Skeletal muscle tissue (tissue), 4 donors: ENCODE measurements around the gene TMEM200C. TPM values are rescaled to one million over a fixed set of nuclear protein-coding genes. Genes with fewer than 3 reads are reported as not detected.
"Not testable (repeated sequence)": the region's sequence is repeated elsewhere in the genome, so short reads cannot be mapped to it uniquely, and the experiment has no call there.

ENCODE experiments used
- H3K27ac ChIP-seq: one replicate; pipeline ENCODE4 v1.7.0; 2013; ENCODE audit warnings: mild to moderate bottlenecking, low read depth, low read length, inconsistent platforms
- H3K27me3 ChIP-seq, 3 donors: one replicate each; pipeline ENCODE4 v1.7.0; 2013; ENCODE audit warnings: low read length in 3 of 3; ENCODE audit not compliant: control insufficient read depth in 3 of 3, insufficient read depth in 3 of 3
- H3K36me3 ChIP-seq, 3 donors: one replicate each; pipeline ENCODE4 v1.7.0; 2013; ENCODE audit warnings: low read length in 3 of 3; ENCODE audit not compliant: control insufficient read depth in 3 of 3, insufficient read depth in 3 of 3
- H3K4me1 ChIP-seq, 3 donors: one replicate each; pipeline ENCODE4 v1.7.0; 2013; ENCODE audit warnings: low read length in 3 of 3, mild to moderate bottlenecking in 3 of 3; ENCODE audit not compliant: control insufficient read depth in 3 of 3, insufficient read depth in 3 of 3
- H3K4me3 ChIP-seq, 3 donors: one replicate each; pipeline ENCODE4 v1.7.0; 2013; ENCODE audit warnings: low read length in 3 of 3
- H3K9ac ChIP-seq, 3 donors: one replicate each; pipeline ENCODE4 v1.7.0; 2013; ENCODE audit warnings: low read length in 3 of 3, mild to moderate bottlenecking in 3 of 3, moderate library complexity in 2 of 3, low read depth in 1 of 3
- H3K9me3 ChIP-seq, 3 donors: one replicate each; pipeline ENCODE4 v1.7.0; 2013; ENCODE audit warnings: low read length in 3 of 3; ENCODE audit not compliant: control insufficient read depth in 3 of 3
- total RNA-seq: library from RNA; depleted of rRNA; stranded (reverse); fragments of >200 nt; gene quantifications from one replicate; pipeline ENCODE4 v1.2.3, GENCODE V29; 2014
- donor health status: Osteomylitis.

TMEM200C gene
- total RNA-seq, 1 donor from 2014 or later = 0.52 TPM

- Histone ChIP-seq H3K27ac (no peak overlapping the region), H3K4me3 (no peak overlapping the region), H3K36me3 (no peaks in the 10 kb centered on the region), H3K9ac (no peak overlapping the region), H3K27me3 (peaks cover 0 to 6% (median 5%) of the 10 kb centered on the region in 3 donors), H3K4me1 (no peaks in the 10 kb centered on the region), H3K9me3 (no peaks in the 10 kb centered on the region)
Observed at GRCh38 chr18:5876891-5877290, 18.4 kb downstream of the TMEM200C start.

GRCh38 chr18:5874336-5874735 is 21.0 kb downstream of the TMEM200C start:
- no peak overlapping the region for H3K4me3 ChIP-seq
- no peaks in the 10 kb centered on the region for H3K36me3 ChIP-seq
- H3K27me3 ChIP-seq = peaks cover 0 to 6% (median 5%) of the 10 kb centered on the region in 3 donors
- H3K27ac ChIP-seq = no peak overlapping the region
- H3K9ac ChIP-seq = no peak overlapping the region
- no peaks in the 10 kb centered on the region for H3K4me1 ChIP-seq
- H3K9me3 ChIP-seq = no peaks in the 10 kb centered on the region

DNA sequence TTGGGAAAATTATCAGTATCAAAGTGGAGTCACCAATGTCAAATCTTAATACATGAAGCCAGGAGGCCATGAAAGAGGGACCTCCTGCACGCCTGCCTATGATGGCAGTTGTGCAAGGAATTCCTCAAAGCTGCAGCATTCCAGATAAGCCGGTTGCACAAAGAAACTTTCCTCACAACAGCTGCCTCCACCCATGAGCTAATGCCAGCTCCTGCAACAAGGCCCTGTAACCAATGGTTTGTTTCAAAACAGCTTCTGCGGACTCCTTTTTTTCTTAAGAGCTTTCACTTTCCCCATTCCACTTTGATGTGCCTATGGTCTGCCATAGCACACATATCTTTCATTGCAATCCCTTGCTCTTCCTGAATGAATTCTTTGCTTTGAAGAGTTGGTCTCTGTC is 22.4 kb downstream of the TMEM200C start:
- no peak overlapping the region for H3K4me3 ChIP-seq
- no peaks in the 10 kb centered on the region for H3K9me3 ChIP-seq
- H3K27me3 ChIP-seq = peaks cover 0 to 6% (median 0%) of the 10 kb centered on the region in 3 donors
- H3K4me1 ChIP-seq = no peaks in the 10 kb centered on the region
- H3K36me3 ChIP-seq = no peaks in the 10 kb centered on the region
- H3K9ac ChIP-seq = no peak overlapping the region
- no peak overlapping the region for H3K27ac ChIP-seq

GRCh38 chr18:5871426-5871825 is 23.9 kb downstream of the TMEM200C start:
- H3K9ac ChIP-seq = no peak overlapping the region
- no peaks in the 10 kb centered on the region for H3K4me1 ChIP-seq
- no peaks in the 10 kb centered on the region for H3K27me3 ChIP-seq
- no peaks in the 10 kb centered on the region for H3K9me3 ChIP-seq
- no peak overlapping the region for H3K27ac ChIP-seq
- H3K36me3 ChIP-seq = no peaks in the 10 kb centered on the region
- H3K4me3 ChIP-seq = no peak overlapping the region

GRCh38 chr18:5868218-5868854 is 27.0 kb downstream of the TMEM200C start:
- no peaks in the 10 kb centered on the region for H3K27me3 ChIP-seq
- no peaks in the 10 kb centered on the region for H3K36me3 ChIP-seq
- H3K27ac ChIP-seq = no peak overlapping the region
- no peak overlapping the region for H3K4me3 ChIP-seq
- H3K9me3 ChIP-seq = no peaks in the 10 kb centered on the region
- H3K4me1 ChIP-seq = no peaks in the 10 kb centered on the region
- no peak overlapping the region for H3K9ac ChIP-seq

GRCh38 chr18:5865521-5865920 is 29.8 kb downstream of the TMEM200C start:
- H3K27me3 ChIP-seq = no peaks in the 10 kb centered on the region
- no peaks in the 10 kb centered on the region for H3K9me3 ChIP-seq
- H3K36me3 ChIP-seq = no peaks in the 10 kb centered on the region
- H3K4me1 ChIP-seq = no peaks in the 10 kb centered on the region
- no peak overlapping the region for H3K4me3 ChIP-seq
- no peak overlapping the region for H3K9ac ChIP-seq
- H3K27ac ChIP-seq = no peak overlapping the region

DNA sequence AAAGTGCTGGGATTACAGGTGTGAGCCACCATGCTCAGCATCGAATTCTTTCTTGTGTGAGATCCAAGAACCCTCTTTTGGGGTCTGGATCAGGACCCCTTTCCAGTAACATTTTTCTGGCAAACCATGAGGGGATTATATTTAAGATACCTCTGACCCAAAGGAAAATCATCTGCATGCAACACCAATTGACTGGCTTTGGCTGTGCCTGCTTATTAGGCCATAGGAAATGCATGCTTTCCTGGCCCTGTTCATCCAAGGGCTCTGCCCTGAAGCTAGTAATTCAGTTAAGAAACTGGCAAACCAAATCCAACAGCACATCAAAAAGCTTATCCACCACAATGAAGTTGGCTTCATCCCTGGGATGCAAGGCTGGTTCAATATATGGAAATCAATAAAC is 33.2 kb downstream of the TMEM200C start:
- not testable (repeated sequence) for H3K9me3 ChIP-seq, H3K4me1 ChIP-seq, H3K4me3 ChIP-seq, H3K27ac ChIP-seq, H3K27me3 ChIP-seq, H3K9ac ChIP-seq, H3K36me3 ChIP-seq

DNA sequence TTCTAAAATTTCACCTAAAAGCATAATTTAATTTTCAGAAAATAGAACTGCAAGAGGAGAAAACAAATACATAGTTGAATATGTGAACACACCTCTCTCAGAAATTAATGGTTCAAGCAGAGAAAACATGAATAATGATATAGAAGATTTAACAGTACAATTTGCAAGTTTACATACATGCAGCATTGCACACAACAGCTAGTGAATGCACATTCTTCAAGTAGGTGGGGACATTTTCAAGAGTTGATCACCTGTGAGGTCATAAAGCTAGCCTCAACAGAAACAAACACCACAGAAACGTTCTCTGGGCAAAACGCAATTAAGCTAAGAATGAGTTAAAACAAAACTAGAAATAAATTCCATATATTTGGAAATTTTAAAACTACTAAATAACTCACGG is 38.1 kb downstream of the TMEM200C start:
- no peaks in the 10 kb centered on the region for H3K36me3 ChIP-seq
- H3K4me1 ChIP-seq = no peaks in the 10 kb centered on the region
- no peak overlapping the region for H3K9ac ChIP-seq
- no peaks in the 10 kb centered on the region for H3K9me3 ChIP-seq
- H3K27ac ChIP-seq = no peak overlapping the region
- no peak overlapping the region for H3K4me3 ChIP-seq
- peaks cover 0 to 14% (median 6%) of the 10 kb centered on the region in 3 donors for H3K27me3 ChIP-seq

DNA sequence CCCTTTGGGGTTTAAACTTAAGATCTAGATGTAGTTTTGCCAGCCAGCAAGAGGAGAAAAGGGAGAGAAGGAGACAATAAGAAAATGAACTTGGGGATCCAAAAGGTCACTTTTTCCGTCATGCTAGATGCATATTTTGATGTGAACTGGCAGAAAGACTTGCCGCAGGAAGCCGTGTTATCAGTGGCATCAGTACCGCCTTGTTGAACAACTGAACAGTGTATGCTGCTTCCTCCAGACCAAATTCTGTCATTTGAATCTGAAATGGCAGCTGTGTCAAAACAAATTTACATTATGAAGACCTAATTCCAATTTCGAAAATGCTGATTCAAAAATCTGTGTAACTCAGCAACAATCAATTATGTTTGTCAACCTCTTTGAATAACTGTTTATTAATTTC is 42.1 kb downstream of the TMEM200C start:
- Histone ChIP-seq H3K27ac (no peak overlapping the region), H3K36me3 (no peaks in the 10 kb centered on the region), H3K9ac (no peak overlapping the region), H3K4me1 (no peaks in the 10 kb centered on the region), H3K9me3 (no peaks in the 10 kb centered on the region), H3K4me3 (no peak overlapping the region), H3K27me3 (peaks cover 0 to 14% (median 6%) of the 10 kb centered on the region in 3 donors)

- no peaks in the 10 kb centered on the region for H3K9me3 ChIP-seq
- H3K36me3 ChIP-seq = no peaks in the 10 kb centered on the region
- H3K9ac ChIP-seq = no peak overlapping the region
- no peaks in the 10 kb centered on the region for H3K4me1 ChIP-seq
- H3K27me3 ChIP-seq = peaks cover 0 to 14% (median 6%) of the 10 kb centered on the region in 3 donors
- no peak overlapping the region for H3K4me3 ChIP-seq
- no peak overlapping the region for H3K27ac ChIP-seq
Observed at GRCh38 chr18:5851998-5852397, 43.3 kb downstream of the TMEM200C start.
